GM21786 (cell line): Measurements from ENCODE around the gene SENP5.
"Not testable (repeated sequence)": the region's sequence is repeated elsewhere in the genome, so short reads cannot be mapped to it uniquely, and the experiment has no call there.

Experiments
- ATAC-seq: cut with Tn5 transposase; IDR thresholded peaks from one replicate; pipeline ENCODE4 v1.9.1; 2021; ENCODE audit not compliant: unreplicated experiment

The SENP5 gene

GRCh38 chr3:196867507-196868296 is at the start of gene SENP5:
SENP5 (plus strand) TSS chr3:196867920; CDS start chr3:196885182, 17,262 bp downstream.
- peak; percentile 72 for ATAC-seq

DNA sequence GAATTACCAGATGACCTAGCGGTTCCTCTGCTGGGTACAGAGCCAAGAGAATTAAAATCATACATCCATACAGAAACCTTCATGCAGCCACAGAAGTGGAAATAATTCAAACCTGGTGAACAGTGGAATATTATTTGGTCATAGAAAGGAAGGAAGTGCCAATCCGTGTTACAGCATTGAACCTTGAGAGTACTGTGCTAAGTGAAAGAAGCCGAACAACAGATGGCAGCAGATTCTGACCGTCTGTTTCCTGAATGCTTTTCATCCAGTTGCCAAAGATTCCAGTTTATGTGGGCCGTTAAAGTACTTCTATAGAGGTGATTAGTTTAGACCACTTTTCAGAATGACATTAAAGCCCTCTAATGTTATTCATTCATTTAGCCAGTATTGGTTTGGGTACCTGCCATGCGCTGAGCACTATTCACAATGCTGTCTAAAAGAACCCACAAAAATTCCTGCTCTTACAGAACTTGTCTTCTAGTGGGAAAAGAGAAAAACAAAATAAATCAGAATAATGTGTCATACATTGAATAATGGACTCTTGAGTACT is 45.8 kb upstream of the SENP5 start:
- no peak for ATAC-seq

DNA sequence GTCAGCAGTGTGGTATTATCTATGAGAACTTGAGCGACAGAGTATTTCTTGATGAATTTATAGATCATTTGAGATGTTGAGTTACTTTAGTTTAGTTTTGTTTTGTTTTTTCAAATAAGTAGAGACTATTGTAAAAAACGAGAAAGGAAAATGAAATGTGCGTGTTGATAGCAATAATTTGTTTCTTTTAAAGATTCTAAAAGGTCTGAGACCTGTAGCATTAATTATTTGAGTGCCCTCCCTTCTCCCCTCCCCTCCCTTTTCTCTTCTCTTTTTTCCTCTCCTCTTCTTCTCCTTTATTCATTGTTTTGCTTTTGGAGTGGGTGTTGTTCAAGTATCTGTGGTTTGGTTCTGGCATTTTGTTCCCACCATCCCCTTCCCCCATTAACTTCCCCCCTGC is 38.1 kb upstream of the SENP5 start:
- ATAC-seq, result not testable (repeated sequence)

DNA sequence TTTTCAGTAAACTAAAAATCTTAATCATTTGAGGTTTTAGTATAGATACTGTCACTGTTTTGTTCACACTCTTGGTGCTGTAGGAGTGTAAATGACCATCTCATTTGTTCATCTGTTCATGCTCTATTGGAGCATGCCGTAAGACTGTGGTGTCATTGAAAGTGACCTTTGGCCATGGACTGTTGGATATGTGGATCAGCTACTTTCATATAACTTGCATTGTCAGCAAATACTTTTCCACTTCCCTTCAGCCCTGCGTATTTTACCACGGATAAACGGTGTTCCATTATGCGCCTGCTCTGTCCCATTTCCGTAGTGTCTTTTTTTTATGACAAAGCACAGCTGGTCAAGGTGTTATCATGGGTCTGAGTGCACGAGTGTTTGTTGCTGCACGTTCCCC is 32.6 kb upstream of the SENP5 start:
- ATAC-seq, result no peak

- ATAC-seq, result not testable (repeated sequence)
Measured at GRCh38 chr3:196836626-196837025, 31.1 kb upstream of the SENP5 start.

- peak; percentile 65 for ATAC-seq
Measured at GRCh38 chr3:196837819-196838420, 29.8 kb upstream of the SENP5 start.

DNA sequence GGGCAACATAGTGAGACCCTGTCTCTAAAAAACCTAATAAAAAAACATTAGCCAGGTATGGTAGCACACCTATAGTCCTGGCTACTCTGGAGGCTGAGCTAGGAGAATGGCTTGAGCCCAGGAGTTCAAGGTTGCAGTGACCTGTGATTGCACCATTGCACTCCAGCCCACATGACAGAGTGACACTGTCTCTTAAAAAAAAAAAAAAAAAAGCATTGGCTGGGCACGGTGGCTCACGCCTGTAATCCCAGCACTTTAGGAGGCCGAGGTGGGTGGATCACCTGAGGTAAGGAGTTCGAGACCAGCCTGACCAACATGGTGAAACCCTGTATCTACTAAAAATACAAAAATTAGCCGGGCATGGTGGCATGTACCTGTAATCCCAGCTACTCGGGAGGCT is 28.4 kb upstream of the SENP5 start:
- ATAC-seq, result not testable (repeated sequence)

DNA sequence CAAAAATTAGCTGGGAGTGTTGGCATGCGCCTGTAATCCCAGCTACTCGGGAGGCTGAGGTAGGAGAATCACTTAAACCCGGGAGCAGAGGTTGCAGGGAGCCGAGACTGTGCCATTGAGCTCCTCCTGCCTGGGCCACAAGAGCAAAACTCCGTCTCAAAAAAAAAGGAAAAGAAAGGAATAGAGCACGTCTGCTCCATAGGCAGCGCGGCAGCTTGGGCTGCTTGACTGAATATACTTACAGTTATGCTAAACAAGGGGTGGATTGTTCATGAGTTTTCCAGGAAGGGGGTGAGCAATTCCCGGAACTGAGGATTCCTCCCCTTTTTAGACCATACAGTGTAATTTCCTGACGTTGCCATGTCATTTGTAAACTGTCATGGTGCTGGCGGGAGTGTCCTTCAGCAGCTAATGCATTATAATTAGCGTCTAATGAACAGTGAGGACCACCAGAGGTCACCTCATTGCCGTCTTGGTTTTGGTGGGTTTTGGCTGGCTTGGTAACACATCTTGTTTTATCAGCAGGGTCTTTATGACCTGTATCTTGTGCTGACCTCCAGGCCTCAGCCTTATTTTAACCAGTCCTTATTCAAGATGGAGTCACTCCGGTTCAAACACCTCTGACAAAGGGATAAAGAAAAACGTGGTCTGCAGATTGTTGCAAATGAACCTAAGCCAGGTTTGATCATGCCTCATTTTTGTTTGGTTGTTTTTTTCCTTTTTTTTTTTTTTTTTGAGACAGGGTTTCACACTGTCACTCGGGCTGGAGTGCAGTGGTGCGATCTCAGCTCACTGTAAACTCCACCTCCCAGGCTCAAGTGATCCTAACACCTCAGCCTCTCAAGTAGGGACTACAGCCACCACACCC is 24.9 kb upstream of the SENP5 start:
- no peak for ATAC-seq

- ATAC-seq, result no peak
Measured at GRCh38 chr3:196843435-196844110, 24.1 kb upstream of the SENP5 start.

- not testable (repeated sequence) for ATAC-seq
Measured at GRCh38 chr3:196844235-196845219, 23.2 kb upstream of the SENP5 start.

- ATAC-seq, result not testable (repeated sequence)
Measured at GRCh38 chr3:196848375-196848774, 19.3 kb upstream of the SENP5 start.

- ATAC-seq, result no peak
Measured at GRCh38 chr3:196849180-196849741, 18.5 kb upstream of the SENP5 start.

- not testable (repeated sequence) for ATAC-seq
Measured at GRCh38 chr3:196863000-196863399, 4.7 kb upstream of the SENP5 start.

DNA sequence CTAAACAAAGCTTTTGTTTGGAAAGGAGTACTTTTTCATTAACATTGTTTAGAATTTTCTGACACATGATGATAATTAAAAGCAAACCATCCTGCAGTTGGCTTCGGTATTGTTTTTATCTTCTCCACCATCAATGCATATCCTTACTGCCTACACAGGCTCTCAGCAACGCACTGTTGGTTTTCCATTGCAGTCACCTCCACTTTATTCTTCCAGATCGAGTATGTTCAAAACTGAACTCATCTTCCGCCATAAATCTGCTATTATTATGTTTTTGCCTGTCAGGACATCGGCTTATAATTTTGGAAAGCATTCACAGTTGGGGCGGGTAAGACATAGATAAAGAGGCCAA is 589 bp upstream of the SENP5 start:
- no peak for ATAC-seq

DNA sequence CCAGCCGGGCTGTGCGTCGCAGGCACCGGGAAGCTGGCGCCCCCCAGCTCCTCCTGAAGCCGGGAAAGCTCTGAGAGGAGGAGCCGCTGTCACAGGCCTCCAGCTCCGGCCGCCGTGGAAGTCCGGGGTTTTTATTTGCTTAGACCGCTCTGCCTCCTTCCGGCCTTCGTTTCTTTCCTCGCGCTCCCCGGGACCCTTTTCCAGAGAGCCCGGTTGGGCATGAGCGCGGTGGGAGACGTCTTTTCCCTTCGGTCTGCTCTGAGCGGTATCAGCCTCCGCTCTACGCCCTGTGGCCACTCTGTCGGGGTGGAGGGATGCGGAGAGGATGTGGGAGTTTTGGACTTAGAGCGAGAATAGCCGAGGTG is 559 bp downstream of the SENP5 start:
- peak; percentile 24 for ATAC-seq

GRCh38 chr3:196872316-196872715 is 4.6 kb downstream of the SENP5 start:
- ATAC-seq, result no peak

DNA sequence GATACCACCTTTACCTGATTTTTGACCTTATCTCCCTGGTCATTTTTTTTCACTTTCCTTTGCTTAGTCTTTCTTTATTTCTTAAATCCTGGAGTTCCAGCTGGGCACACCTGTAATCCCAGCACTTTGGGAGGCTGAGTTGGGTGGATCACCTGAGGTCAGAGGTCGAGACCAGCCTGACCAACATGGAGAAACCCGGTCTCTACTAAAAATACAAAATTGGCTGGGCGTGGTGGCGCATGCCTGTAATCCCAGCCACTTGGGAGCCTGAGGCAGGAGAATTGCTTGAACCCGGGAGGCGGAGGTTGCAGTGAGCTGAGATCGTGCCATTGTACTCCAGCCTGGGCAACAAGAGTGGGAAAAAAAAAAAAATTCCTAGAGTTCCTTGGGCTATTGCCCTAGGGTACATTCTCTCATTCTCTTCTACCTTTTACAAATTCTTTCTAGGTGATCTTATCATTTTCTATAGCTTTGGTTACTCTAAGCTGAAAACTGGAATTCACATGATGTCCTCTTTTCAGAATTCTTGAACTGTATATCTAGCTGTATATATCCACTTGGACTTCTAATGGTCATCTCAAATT is 6.9 kb downstream of the SENP5 start:
- not testable (repeated sequence) for ATAC-seq

DNA sequence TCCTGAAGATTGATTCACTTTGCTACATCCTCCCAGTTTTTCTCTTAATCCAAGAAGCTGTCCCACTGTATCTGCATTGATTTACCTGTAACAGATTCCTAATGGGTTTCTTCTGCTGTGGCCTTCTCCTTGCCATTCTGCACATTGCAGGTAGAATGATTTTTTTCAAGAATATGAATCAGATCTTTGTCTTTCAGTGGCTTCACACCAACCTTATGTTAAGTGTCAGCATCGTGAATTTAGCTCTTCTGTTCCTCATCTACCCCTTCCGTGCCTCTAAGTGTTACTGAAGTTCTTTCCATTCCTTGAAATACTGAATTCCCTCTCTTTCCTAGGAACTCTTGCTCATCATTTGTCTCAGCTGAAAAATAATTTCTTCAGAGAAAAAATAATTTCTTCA is 7.5 kb downstream of the SENP5 start:
- no peak for ATAC-seq

- ATAC-seq, result peak; percentile 64
Measured at GRCh38 chr3:196883361-196883760, 15.6 kb downstream of the SENP5 start.
